Astrocyte (in vitro differentiated cells and primary cell): ENCODE data around the gene ARHGAP32.

Experiments used
- CTCF ChIP-seq: IDR thresholded peaks from 2 replicates; pipeline ENCODE4 v1.5.1; 2011; ENCODE audit warnings: low read depth, mild to moderate bottlenecking, inconsistent platforms, low read length, moderate library complexity; ENCODE audit not compliant: insufficient read depth
- EZH2 ChIP-seq: IDR thresholded peaks from 2 replicates; pipeline ENCODE4 v1.6.1; 2012; ENCODE audit warnings: mild to moderate bottlenecking, low read length, inconsistent platforms; ENCODE audit not compliant: insufficient read depth

GRCh38 chr11:128957202-128957482 is 235.0 kb downstream of the ARHGAP32 start:
- TF ChIP-seq CTCF (no peak), EZH2 (no peak)
